ENCODE data around the gene ABCA13.
"Not testable (repeated sequence)": the region's sequence is repeated elsewhere in the genome, so short reads cannot be mapped to it uniquely, and the experiment has no call there.

Gene ABCA13

GRCh38 chr7:48173756-48174382, 2.6 kb downstream of the ABCA13 start:
- DNase-seq = no peak

GRCh38 chr7:48175019-48175418, 3.8 kb downstream of the ABCA13 start:
- no peak for DNase-seq

GRCh38 chr7:48176356-48176893, 5.2 kb downstream of the ABCA13 start:
- DNase-seq = no peak

DNA sequence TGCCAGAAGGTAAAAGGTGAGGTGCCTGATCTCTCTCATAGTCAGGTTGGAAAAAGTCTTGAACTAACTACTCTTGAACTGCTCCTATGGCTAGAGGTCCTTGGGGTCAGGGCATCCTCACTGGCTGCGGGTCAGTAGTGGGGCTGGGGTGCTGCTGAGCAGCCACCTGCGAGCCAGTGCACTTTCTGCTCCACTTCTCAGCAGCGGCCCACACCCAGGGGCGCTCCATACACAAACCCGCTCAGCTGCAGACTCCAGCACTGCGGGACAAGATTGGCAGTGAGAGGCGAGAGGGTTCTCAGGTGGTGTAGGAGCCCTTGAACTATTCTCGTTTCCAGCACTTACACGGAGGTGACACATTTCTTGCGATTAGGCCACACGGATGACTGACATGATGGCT, 6.0 kb downstream of the ABCA13 start:
- DNase-seq = no peak

DNA sequence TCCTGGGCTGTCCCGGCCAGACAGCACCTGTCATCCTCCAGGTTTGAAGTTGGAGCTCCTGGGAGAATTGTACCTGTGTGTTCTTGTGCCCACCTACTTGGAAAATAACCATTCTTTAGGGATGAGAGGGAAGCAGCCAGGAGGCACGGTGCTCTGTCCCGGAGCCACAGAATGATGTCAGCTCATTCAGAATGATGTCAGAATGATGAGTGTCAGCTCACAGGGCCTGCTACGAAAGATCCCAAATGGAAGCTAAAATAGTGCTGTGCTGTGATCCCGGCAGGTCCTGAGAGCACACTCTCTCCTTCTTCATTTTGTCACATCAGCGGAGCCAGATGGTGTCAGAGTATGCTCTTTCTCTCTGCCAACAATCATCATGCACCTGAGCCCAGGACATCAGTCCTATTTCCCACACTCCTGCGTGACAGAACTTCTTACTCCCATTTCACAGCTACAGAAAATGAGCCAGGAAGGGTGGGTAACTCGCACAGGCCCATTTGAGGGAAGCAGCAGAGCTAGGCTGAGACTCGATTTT, 8.3 kb downstream of the ABCA13 start:
- no peak for DNase-seq

GRCh38 chr7:48180981-48181380, 9.7 kb downstream of the ABCA13 start:
- no peak for DNase-seq

GRCh38 chr7:48182718-48183369, 11.6 kb downstream of the ABCA13 start:
- DNase-seq = no peak

- DNase-seq = no peak
Measured at GRCh38 chr7:48183370-48183743, 12.1 kb downstream of the ABCA13 start.

- no peak for DNase-seq
Measured at GRCh38 chr7:48183965-48184364, 12.7 kb downstream of the ABCA13 start.

GRCh38 chr7:48188776-48189520, 17.7 kb downstream of the ABCA13 start:
- DNase-seq = no peak

DNA sequence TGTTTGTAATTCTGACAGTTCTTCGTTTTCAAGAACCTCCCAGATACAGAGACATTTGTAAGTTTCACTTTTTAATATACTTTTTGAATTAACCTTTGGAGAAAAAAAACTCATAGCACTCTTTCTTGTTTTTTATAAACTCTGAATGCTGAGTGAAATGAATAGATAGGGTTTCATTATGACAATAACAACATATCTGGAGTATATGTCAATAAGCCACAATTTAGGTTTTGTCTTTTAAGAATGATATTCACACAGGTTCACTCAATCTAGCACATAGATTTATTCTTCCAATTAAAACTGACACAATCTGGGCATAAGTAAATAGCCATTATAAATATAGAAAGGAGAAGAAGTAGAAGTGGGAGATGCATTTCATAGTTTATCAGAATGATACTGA, 21.7 kb downstream of the ABCA13 start:
- DNase-seq = no peak

DNA sequence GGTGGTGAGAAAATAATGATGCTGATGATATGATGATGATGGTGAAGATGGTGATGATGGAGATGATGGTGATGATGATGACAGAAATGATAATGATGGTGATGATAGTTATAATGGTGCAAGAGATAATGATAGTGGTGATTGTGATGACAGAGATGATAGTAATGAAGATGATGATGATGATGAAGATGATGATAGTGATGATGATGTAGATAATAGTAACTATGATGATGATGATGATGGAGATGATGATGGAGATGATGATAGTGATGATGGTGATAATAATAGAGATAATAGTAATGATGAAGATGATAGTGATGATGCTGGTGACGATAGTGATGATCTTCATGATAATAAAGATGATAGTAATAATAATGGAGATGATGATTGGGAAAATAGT, 22.2 kb downstream of the ABCA13 start:
- DNase-seq = no peak

- DNase-seq = not testable (repeated sequence)
Measured at GRCh38 chr7:48200946-48201589, 29.8 kb downstream of the ABCA13 start.

GRCh38 chr7:48202916-48203315, 31.7 kb downstream of the ABCA13 start:
- DNase-seq = not testable (repeated sequence)

- no peak for DNase-seq
Measured at GRCh38 chr7:48207155-48207675, 36.0 kb downstream of the ABCA13 start.

- no peak for DNase-seq
Measured at GRCh38 chr7:48209004-48209600, 37.8 kb downstream of the ABCA13 start.

GRCh38 chr7:48213226-48213625, 42.0 kb downstream of the ABCA13 start:
- DNase-seq = no peak

GRCh38 chr7:48217266-48217665, 46.0 kb downstream of the ABCA13 start:
- no peak for DNase-seq

DNA sequence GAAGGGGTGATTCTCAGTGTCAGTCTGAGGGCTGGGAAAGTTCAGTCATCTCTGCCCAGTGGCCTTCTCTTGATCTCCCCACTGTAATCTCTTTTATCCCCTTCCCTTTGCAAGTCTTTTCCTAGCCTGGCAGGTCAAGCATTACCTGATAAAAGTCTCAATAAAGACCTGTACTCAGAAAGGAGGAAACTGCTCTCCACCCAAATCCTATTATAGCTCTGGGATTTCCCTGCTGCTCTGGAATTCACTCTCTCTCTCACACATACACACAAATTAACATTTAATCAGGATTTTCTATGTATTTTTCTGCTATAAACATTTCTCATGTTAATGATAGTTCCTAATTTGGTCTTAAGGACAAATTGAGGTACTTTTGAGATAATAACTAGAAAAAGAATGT, 46.5 kb downstream of the ABCA13 start:
- DNase-seq = no peak

DNA sequence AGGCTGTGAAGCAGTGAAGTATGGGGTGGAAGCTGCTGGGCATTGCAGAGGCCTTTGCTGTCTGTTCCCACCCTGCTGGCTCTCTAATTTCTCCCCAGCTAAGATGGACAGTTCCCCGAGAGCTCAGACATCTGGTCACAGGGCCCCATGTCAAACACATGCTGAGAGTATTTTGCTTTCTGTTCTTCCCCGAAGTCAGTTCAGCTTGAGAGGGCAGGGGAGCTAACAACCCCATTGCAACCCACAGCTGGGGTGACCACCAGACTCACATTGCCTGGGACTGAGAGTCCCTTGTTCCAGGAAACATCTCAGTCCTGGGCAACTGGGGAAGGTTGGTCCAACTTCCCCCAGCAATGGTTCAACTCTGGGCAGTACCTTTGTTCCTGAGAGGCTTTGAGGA, 52.8 kb downstream of the ABCA13 start:
- no peak for DNase-seq

DNA sequence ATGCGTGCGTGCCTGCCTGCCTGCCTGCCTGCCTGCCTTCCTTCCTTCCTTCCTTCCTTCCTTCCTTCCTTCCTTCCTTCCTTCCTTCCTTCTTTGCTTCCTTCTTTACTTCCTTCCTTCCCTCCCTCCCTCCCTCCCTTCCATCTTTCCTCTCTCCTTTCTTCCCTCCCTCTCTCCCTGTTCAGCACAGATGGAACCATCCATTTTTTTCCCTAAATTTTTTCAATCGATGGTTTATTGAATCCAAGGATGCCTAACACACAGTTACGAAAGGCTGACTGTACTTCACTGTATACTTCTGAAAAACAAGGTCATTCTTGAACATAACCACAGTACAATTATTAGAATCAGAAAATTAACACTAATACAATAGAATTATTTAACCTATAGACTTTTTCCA, 53.8 kb downstream of the ABCA13 start:
- no peak for DNase-seq

DNA sequence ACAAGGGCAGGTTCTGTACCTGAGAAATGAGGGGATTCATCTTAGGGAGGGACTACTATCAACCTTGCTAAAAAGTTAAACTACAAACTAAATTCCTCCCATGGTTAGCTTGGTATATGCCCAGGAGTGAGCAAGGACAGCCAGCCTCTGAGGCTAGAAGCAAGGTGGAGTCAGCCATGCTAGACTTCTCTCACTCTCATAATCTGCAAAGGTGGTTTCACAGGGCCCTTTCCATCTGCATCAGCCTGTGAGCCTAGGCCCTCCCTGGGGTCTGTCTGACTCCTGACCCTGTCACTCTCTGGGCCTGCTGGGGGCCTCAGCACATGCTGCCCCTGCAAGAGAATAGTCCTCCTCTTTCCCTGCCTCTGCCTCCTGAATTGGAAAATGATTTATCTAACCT, 66.1 kb downstream of the ABCA13 start:
- no peak for DNase-seq

- no peak for DNase-seq
Measured at GRCh38 chr7:48242846-48243245, 71.6 kb downstream of the ABCA13 start.

All from NCI-H1417 treated with DMSO at 0.1 percent for 48 hours (cell line).